Endothelial cell (in vitro differentiated cells): Measurements from ENCODE around the gene MYO1F. TPM values are rescaled to one million over a fixed set of nuclear protein-coding genes. Genes with fewer than 3 reads are reported as not detected.

Experiments used
- DNase-seq: peaks from one replicate; pipeline ENCODE4 v3.0.0; 2021; ENCODE audit warnings: low spot score
- H3K27ac Mint-ChIP-seq: one replicate; pipeline ENCODE4 v1.8.0; 2021; ENCODE audit warnings: mixed read lengths, inconsistent platforms; ENCODE audit not compliant: unreplicated experiment
- H3K27me3 Mint-ChIP-seq: one replicate; pipeline ENCODE4 v1.8.0; 2021; ENCODE audit warnings: mild to moderate bottlenecking, moderate library complexity, mixed read lengths, inconsistent platforms; ENCODE audit not compliant: unreplicated experiment
- H3K36me3 Mint-ChIP-seq: one replicate; pipeline ENCODE4 v1.8.0; 2021; ENCODE audit warnings: mild to moderate bottlenecking, low read depth, mixed read lengths, inconsistent platforms; ENCODE audit not compliant: unreplicated experiment
- H3K4me1 Mint-ChIP-seq: one replicate; pipeline ENCODE4 v1.8.0; 2021; ENCODE audit warnings: mild to moderate bottlenecking, mixed read lengths, inconsistent platforms; ENCODE audit not compliant: unreplicated experiment
- H3K4me3 Mint-ChIP-seq: one replicate; pipeline ENCODE4 v1.8.0; 2021; ENCODE audit warnings: mild to moderate bottlenecking, mixed read lengths, inconsistent platforms; ENCODE audit not compliant: unreplicated experiment
- H3K9me3 Mint-ChIP-seq: one replicate; pipeline ENCODE4 v1.8.0; 2021; ENCODE audit warnings: mixed read lengths, inconsistent platforms; ENCODE audit not compliant: unreplicated experiment
- total RNA-seq: library from RNA; stranded (reverse); fragmentation: NEBNext Ultra II Directional; extraction: Animal tissue kit (Norgen Biotek cat#: 25700); gene quantifications from one replicate; pipeline ENCODE4 v1.2.1, GENCODE V29; 2021; ENCODE audit not compliant: unreplicated experiment
- TF ChIP-seq, protein P1 (sequence below): fragments of 200-600 bp; sonication (generic); IDR thresholded peaks from one replicate; pipeline ENCODE4 v1.5.0; 2021; ENCODE audit warnings: antibody characterized with exemption; ENCODE audit not compliant: unreplicated experiment

The MYO1F gene
- total RNA-seq, 1 donor from 2014 or later, result 3.2 TPM

DNA sequence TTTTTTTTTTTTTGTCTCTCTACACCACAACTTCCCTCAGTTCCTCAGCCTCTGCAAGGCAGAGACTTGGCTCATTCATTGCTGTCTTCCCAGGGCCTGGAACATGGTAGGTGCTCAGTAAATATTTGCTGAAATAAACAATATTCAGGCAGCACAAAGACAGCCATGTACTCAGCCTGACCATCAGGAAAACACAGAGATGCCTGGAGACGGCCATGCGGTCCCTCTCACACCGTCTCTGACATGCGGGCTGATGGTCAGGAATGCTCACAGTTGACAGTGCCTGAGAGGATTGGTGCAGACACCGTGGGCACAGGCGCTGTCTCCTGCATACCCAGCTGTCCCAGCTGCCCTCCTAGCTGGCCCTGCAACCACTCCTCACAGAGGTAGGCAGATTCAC lies 75.7 kb downstream of the MYO1F start:
- Mint-ChIP-seq H3K27ac (no peak overlapping the region), H3K27me3 (peaks cover 8% of the 10 kb centered on the region), H3K36me3 (no peaks in the 10 kb centered on the region), H3K4me3 (no peak overlapping the region), H3K4me1 (peaks cover 3% of the 10 kb centered on the region), H3K9me3 (no peaks in the 10 kb centered on the region)
- TF ChIP-seq, protein P1, sequence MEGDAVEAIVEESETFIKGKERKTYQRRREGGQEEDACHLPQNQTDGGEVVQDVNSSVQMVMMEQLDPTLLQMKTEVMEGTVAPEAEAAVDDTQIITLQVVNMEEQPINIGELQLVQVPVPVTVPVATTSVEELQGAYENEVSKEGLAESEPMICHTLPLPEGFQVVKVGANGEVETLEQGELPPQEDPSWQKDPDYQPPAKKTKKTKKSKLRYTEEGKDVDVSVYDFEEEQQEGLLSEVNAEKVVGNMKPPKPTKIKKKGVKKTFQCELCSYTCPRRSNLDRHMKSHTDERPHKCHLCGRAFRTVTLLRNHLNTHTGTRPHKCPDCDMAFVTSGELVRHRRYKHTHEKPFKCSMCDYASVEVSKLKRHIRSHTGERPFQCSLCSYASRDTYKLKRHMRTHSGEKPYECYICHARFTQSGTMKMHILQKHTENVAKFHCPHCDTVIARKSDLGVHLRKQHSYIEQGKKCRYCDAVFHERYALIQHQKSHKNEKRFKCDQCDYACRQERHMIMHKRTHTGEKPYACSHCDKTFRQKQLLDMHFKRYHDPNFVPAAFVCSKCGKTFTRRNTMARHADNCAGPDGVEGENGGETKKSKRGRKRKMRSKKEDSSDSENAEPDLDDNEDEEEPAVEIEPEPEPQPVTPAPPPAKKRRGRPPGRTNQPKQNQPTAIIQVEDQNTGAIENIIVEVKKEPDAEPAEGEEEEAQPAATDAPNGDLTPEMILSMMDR, result no peak
- DNase-seq, result no peak

DNA sequence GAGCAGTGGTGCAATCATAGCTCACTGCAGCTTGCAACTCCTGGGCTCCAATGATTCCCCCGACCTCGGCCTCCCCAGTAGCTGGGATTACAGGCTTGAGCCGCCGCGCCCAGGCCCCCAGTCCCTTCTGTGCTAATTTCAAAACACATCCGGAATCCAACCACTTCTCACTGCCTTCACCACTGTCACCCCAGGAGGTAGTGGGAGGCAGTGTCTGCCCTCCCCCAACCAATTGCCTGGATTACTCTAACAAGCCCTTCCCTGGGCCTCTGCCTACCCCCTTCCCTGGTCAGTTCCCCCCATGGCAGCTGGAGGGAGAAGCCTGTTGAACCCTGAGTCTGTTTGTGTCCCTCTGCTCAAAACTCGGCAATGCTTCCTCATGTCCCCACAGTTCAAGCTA lies 77.1 kb downstream of the MYO1F start:
- peak overlapping the region; percentile 65 for H3K27ac Mint-ChIP-seq
- H3K27me3 Mint-ChIP-seq, result peaks cover 8% of the 10 kb centered on the region
- no peaks in the 10 kb centered on the region for H3K36me3 Mint-ChIP-seq
- H3K4me1 Mint-ChIP-seq, result peaks cover 3% of the 10 kb centered on the region
- H3K4me3 Mint-ChIP-seq, result no peak overlapping the region
- H3K9me3 Mint-ChIP-seq, result no peaks in the 10 kb centered on the region
- TF ChIP-seq, protein P1, result no peak
- no peak for DNase-seq

DNA sequence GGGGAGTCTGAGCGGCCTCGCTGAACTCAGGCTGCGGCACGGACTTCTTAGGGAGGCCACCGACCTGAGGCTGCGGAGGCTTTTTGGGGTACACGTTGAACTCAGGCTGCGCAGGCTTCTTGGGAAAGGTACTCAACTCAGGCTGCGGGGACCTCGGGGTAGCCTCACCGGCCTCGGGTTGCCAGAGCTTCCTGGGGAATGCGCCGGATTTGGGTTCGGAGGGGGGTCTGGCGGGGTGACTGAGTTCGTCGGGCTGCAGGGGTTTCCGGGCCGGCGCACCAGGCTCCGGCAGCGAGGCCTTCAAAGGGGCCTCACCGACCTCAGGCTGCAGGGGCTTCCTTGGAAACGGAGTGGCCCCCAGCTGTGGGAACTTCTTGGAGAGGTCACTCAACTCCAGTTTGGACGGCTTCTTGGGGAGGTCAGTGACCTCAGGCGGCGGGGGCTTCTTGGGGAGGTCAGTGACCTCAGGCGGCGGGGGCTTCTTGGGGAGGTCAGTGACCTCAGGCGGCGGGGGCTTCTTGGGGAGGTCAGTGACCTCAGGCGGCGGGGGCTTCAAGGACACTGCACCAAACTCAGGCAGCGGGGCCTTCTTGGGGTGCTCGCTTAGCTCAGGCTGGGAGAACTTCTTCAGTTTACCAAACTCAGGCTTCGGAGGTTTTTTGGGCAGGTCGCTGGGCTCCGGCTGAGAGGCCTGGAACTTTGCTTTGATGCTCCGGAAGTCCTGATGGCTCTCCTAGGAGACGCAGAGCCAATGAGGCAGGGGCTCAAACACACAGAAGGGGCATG lies 78.0 kb downstream of the MYO1F start:
- Mint-ChIP-seq H3K27ac (no peak overlapping the region), H3K27me3 (peaks cover 8% of the 10 kb centered on the region), H3K36me3 (no peaks in the 10 kb centered on the region), H3K9me3 (no peaks in the 10 kb centered on the region), H3K4me3 (no peak overlapping the region), H3K4me1 (peaks cover 3% of the 10 kb centered on the region)
- no peak for DNase-seq
- TF ChIP-seq, protein P1, result no peak

DNA sequence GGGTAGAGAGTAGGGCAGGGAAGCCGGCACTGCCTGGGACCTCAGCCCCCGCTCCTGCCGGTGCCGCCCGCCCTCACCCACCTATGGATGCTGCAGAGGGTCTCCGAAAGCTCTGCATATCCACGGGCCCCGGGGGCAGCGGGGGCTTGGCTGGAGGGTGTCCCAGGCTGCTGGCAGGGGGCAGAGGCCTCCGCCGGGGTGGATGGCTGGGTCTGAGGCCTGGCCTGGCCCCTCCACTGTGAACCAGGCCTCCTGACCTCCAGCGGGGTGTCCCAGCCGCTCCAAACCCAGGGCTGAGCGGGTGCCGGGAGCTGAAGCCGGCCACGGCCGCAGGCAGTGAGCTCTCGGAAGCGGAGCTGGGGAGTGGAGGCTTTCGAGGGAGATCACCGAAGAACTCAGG lies 78.9 kb downstream of the MYO1F start:
- no peak for DNase-seq

DNA sequence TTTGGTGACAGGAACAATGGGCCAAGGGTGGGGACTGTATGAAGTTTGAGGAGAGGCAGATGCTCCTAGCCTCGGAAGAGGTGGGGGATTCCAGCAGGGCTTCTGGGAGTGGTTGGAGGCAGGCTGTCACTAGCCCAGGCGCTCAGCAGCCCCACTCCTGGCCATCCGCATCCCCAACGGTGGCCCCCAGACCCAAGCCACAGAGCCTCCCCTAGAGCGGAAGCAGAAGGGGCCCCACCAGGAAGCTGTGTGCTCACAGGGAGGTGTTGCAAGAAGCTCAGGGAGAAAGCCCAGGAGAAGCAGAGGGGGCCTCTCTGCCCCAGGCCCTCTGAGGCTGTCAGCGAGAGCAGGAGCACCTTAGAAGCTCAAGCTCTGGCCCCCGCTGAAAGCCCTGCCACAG lies 83.1 kb downstream of the MYO1F start:
- DNase-seq, result no peak
- no peaks in the 10 kb centered on the region for H3K36me3 Mint-ChIP-seq
- peaks cover 3% of the 10 kb centered on the region for H3K27me3 Mint-ChIP-seq
- H3K4me3 Mint-ChIP-seq, result no peak overlapping the region
- TF ChIP-seq, protein P1, result no peak
- no peaks in the 10 kb centered on the region for H3K9me3 Mint-ChIP-seq
- no peaks in the 10 kb centered on the region for H3K4me1 Mint-ChIP-seq
- H3K27ac Mint-ChIP-seq, result no peak overlapping the region

More for the DNA sequence above, 78.9 kb downstream of the MYO1F start:
- H3K27ac Mint-ChIP-seq, result no peak overlapping the region
- peaks cover 7% of the 10 kb centered on the region for H3K27me3 Mint-ChIP-seq
- TF ChIP-seq, protein P1, result no peak
- no peaks in the 10 kb centered on the region for H3K36me3 Mint-ChIP-seq
- H3K4me3 Mint-ChIP-seq, result no peak overlapping the region
- H3K9me3 Mint-ChIP-seq, result no peaks in the 10 kb centered on the region
- H3K4me1 Mint-ChIP-seq, result peaks cover 3% of the 10 kb centered on the region
